GM13976 (cell line): ENCODE data around the gene LIMK1.

Experiments
- DNase-seq: peaks from one replicate; pipeline ENCODE4 v3.0.0; 2012; ENCODE audit warnings: low spot score
- in situ Hi-C: fragments of 300-500 bp; cut with MboI; formaldehyde crosslinking; loops from one replicate; pipeline ENCODE4 v1.12.0; 2022; ENCODE audit warnings: low sequenced_read_pairs, mixed read lengths, inconsistent platforms; ENCODE audit not compliant: unreplicated experiment
- TF ChIP-seq, protein P1 (sequence below): IDR thresholded peaks from 2 replicates; pipeline ENCODE4 v1.5.1; 2012; ENCODE audit warnings: borderline replicate concordance, mild to moderate bottlenecking; ENCODE audit not compliant: insufficient read depth; ENCODE audit errors: extremely low read depth, missing control alignments, control extremely low read depth

LIMK1 gene

DNA sequence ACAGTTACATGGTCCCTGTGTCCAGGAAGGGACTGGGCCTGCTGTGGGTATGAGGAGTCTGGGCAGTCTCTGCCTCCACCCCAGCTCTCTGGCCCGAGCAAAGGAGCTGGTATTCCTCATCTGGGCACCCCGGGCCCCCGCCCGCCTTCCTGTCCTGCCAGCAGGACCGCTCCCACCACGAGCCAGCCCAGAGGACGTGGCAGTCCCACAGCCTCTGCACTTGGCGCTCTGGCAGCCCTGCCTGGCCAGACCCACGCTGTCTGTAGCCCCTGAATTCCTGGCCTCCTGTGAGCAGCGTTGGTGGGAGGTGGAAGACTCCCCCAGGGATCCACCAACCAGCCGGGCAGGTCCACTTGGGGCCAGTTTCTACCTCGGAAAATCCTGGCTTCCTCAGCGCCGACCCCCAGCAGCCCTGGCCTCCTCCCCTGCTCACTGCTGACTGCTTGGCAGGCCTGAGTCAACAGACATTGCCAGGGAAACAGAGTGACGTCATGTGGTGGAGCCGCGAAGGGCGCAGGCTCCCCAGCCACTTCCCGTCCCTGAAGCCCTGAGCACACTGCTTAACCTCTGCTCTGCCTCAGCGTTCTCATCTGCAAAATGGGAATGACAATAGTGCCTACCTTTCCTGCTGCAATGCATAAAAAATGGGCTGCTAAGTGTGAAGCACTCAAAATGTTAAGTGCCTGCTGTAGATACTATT lies 21.6 kb upstream of the LIMK1 start:
- TF ChIP-seq, protein P1, sequence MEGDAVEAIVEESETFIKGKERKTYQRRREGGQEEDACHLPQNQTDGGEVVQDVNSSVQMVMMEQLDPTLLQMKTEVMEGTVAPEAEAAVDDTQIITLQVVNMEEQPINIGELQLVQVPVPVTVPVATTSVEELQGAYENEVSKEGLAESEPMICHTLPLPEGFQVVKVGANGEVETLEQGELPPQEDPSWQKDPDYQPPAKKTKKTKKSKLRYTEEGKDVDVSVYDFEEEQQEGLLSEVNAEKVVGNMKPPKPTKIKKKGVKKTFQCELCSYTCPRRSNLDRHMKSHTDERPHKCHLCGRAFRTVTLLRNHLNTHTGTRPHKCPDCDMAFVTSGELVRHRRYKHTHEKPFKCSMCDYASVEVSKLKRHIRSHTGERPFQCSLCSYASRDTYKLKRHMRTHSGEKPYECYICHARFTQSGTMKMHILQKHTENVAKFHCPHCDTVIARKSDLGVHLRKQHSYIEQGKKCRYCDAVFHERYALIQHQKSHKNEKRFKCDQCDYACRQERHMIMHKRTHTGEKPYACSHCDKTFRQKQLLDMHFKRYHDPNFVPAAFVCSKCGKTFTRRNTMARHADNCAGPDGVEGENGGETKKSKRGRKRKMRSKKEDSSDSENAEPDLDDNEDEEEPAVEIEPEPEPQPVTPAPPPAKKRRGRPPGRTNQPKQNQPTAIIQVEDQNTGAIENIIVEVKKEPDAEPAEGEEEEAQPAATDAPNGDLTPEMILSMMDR: no peak
- in situ Hi-C loops: loop anchor here (10.0 kb wide), 1 partner anchor 343 kb away; no protein-coding TSS in a partner anchor
- peak; percentile 80 for DNase-seq

- in situ Hi-C loops: loop anchor here (10.0 kb wide), 1 partner anchor 342 kb away; no protein-coding TSS in a partner anchor
- DNase-seq: no peak
- TF ChIP-seq, protein P1: no peak
These were observed 20.4 kb upstream of the LIMK1 start for GRCh38 chr7:74063223-74063641.

DNA sequence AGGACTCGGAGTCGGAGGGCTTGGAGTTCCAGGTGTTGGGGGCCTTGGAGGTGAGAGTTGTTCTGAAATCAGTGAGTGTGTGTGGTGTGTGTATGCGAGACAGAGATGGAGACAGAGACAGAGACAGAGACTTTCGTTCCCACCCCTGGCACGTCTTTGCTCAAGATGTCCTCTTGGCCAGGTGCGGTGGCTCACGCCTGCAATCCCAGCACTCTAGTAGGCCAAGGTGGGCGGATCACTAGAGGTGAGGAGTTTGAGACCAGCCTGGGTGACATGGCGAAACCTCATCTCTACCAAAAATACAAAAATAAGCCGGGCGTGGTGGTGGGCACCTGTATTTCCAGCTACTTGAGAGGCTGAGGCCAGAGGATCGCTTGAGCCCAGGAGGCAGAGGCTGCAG lies 20.0 kb upstream of the LIMK1 start:
- no peak for DNase-seq
- TF ChIP-seq, protein P1: no peak
- in situ Hi-C loops: loop anchor here (10.0 kb wide), 1 partner anchor 341 kb away; no protein-coding TSS in a partner anchor

GRCh38 chr7:74064696-74065095 lies 18.9 kb upstream of the LIMK1 start:
- DNase-seq: no peak
- TF ChIP-seq, protein P1: no peak
- in situ Hi-C loops: loop anchor here (10.0 kb wide), 1 partner anchor 340 kb away; no protein-coding TSS in a partner anchor

- no peak for DNase-seq
- in situ Hi-C loops: loop anchor here (10.0 kb wide), 1 partner anchor 338 kb away; no protein-coding TSS in a partner anchor
- TF ChIP-seq, protein P1: no peak
These were observed 17.0 kb upstream of the LIMK1 start for GRCh38 chr7:74066626-74067025.

- DNase-seq: no peak
- TF ChIP-seq, protein P1: no peak
- in situ Hi-C loops: loop anchor here (10.0 kb wide), 1 partner anchor 336 kb away; no protein-coding TSS in a partner anchor
These were observed 15.1 kb upstream of the LIMK1 start for GRCh38 chr7:74068378-74069085.
